GM23248 (cell line): ENCODE data around the gene ZNF488.

Experiments used
- EZH2 ChIP-seq: fragments of 200-600 bp; sonication (generic); IDR thresholded peaks from 2 replicates; pipeline ENCODE4 v1.6.1; 2018; ENCODE audit warnings: antibody characterized with exemption, mild to moderate bottlenecking; ENCODE audit not compliant: insufficient read depth, poor library complexity, severe bottlenecking
- EZH2phosphoT487 ChIP-seq: fragments of 200-600 bp; sonication (generic); IDR thresholded peaks from 2 replicates; pipeline ENCODE4 v1.6.1; 2018; ENCODE audit warnings: antibody characterized with exemption, moderate library complexity, mild to moderate bottlenecking, low read depth; ENCODE audit not compliant: insufficient read depth

GRCh38 chr10:47364366-47364765 is 19.7 kb downstream of the ZNF488 start:
- TF ChIP-seq EZH2phosphoT487 (no peak), EZH2 (no peak)
